Measurements from ENCODE around the gene AP2A2.

DNA sequence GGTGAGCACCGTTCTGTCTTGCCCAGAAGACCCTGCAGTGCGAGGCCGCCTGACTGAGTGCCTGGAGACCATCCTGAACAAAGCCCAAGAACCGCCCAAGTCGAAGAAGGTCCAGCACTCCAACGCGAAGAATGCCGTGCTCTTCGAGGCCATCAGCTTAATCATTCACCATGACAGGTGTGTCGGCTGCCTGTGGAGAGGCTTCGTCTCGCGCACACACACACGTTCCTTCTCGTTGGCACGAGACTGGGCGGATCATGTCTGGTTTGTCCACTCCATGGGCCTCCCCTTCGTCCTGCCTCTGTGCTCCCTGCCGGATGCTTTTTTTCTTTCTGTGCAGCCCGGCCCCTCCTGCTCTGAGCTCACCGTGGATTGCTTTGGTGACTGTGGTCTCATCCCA lies 59.7 kb downstream of the AP2A2 start:
- TF ChIP-seq, protein P1, sequence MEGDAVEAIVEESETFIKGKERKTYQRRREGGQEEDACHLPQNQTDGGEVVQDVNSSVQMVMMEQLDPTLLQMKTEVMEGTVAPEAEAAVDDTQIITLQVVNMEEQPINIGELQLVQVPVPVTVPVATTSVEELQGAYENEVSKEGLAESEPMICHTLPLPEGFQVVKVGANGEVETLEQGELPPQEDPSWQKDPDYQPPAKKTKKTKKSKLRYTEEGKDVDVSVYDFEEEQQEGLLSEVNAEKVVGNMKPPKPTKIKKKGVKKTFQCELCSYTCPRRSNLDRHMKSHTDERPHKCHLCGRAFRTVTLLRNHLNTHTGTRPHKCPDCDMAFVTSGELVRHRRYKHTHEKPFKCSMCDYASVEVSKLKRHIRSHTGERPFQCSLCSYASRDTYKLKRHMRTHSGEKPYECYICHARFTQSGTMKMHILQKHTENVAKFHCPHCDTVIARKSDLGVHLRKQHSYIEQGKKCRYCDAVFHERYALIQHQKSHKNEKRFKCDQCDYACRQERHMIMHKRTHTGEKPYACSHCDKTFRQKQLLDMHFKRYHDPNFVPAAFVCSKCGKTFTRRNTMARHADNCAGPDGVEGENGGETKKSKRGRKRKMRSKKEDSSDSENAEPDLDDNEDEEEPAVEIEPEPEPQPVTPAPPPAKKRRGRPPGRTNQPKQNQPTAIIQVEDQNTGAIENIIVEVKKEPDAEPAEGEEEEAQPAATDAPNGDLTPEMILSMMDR (IDR thresholded peaks at IDR 0.05) = no peak
- TF ChIP-seq POLR2AphosphoS5 (IDR thresholded peaks at IDR 0.05; ENCODE audit: insufficient read depth in 1 of 2, low read depth in 1 of 2) = no peak

All from vagina (tissue), 2 donors.